Spleen (tissue), 7 donors: ENCODE results near the gene TRERF1.

Experiments used
- CTCF ChIP-seq, 11 experiments: fragments of 200-600 bp in 7 of 11; fragments of 450-650 bp in 4 of 11; sonication (generic) in 4 of 11; IDR thresholded peaks in 8 of 11; conservative IDR thresholded peaks in 3 of 11; 1 replicate in 7 of 11; 2 replicates in 4 of 11; pipeline versions ENCODE4 v1.4.0 to v1.8.0; 2016 to 2021; ENCODE audit warnings: antibody characterized with exemption in 11 of 11, inconsistent platforms in 4 of 11, mild to moderate bottlenecking in 1 of 11
- POLR2A ChIP-seq, 3 donors: fragments of 450-650 bp; IDR thresholded peaks; one replicate each; pipeline ENCODE4 v1.5.1; 2017; ENCODE audit warnings: antibody characterized with exemption in 3 of 3, mild to moderate bottlenecking in 1 of 3
- POLR2AphosphoS5 ChIP-seq, 3 donors: sonication (generic); formaldehyde crosslinking; IDR thresholded peaks; one replicate each; pipeline ENCODE4 v1.5.1; 2017; ENCODE audit warnings: antibody characterized with exemption in 3 of 3
- donor health status: DM: no; HTN: no; CAD: no; lungs with moderate emphysema.
- donor health status: DM: no; HTN: no; CAD: no.
- donor health status: DM: no; HTN: no; CAD: no.

GRCh38 chr6:42400886-42401612 lies 50.7 kb downstream of the TRERF1 start:
- TF ChIP-seq POLR2A (IDR thresholded peaks at IDR 0.05): no peak
- no peak for TF ChIP-seq CTCF (IDR thresholded peaks at IDR 0.05 in 8 of 11, conservative IDR thresholded peaks at IDR 0.05 in 3 of 11)
- TF ChIP-seq POLR2AphosphoS5 (IDR thresholded peaks at IDR 0.05): no peak
